Smooth muscle cell of the brain vasculature (primary cell): Measurements from ENCODE around the gene LY6G6F.
A peak's percentile ranks its signal among the peaks of the same experiment; 100 is the strongest.
"Not testable (repeated sequence)": the region's sequence is repeated elsewhere in the genome, so short reads cannot be mapped to it uniquely, and the experiment has no call there.

Experiments used
- DNase-seq: peaks from one replicate; pipeline ENCODE4 v3.0.0-alpha.2; 2012; ENCODE audit warnings: low read depth, low spot score

LY6G6F gene

DNA sequence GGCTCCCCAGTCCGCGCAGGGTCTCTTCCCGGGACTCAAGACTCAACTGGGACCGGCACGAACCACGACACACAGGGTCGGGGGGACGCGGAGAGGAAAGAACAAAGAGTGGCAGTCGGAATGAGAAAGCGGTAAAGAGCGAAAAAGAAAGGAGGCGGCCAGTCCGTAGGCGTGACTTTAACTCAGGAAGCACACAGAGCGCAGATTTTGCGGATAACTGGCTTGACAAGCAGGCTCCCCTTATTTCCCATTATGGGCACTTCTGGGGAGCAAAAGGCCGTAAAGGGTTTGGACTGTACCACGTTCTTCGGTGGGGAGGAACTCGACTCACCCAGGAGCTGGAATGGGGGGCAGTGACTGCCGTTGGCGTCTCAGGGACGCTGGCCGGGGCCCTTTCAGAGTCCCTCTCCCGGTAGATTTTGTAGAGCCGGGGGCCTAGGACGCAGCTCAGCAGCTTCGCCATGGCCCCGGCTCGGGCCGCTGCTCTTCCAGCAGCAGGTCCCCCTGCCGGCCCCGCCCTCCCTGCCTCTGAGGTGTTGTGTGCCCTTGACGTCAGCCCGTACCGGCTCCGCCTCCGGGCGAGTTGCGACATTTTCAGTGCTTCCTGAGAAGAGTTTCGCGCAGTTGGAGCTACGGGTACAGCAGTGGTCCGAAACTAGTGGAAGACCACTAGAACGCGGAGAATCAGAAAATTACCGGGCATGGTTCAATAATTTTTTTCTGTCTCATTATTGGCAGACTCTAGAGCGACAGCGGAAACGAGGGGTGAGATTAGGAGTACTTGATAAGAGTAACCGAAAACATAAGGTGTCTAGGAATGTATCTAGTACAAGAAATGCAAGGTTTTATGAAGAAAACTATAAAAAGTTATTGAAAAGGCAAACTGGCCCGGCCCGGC is 3.6 kb upstream of the LY6G6F start, which contains the start of gene ABHD16A:
TSS of gene ABHD16A (minus strand) at position 506 of the 898 bp plus-strand sequence. CDS start at position 463, 43 bp downstream.
- DNase-seq, result peak; percentile 99

DNA sequence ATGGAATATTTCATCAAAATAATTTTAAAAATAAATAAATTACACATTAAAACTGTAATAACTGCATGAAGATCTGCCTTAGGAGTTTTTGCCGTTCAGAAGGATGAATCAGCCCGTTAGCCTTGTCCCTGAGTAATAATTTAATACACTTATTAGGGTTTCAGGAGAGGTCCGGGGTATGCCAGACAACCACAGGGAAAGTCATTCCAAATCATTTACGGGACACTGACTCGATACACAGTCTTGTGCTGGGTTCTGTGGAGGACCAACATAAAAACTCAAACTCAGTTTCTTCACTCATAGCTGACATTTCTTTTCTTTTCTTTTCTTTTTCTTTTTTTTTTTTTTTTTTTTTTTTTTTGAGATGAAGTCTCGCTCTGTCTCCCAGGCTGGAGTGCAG is 735 bp upstream of the LY6G6F start:
- DNase-seq, result no peak

DNA sequence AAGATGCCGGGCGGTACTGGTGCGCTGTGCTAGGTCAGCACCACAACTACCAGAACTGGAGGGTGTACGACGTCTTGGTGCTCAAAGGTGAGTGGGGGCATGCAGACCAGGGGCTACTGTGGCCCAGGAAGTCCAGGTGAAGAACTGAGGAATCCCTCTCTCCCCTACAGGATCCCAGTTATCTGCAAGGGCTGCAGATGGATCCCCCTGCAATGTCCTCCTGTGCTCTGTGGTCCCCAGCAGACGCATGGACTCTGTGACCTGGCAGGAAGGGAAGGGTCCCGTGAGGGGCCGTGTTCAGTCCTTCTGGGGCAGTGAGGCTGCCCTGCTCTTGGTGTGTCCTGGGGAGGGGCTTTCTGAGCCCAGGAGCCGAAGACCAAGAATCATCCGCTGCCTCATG is 1.0 kb downstream of the LY6G6F start:
- no peak for DNase-seq

- no peak for DNase-seq
These were observed 1.6 kb downstream of the LY6G6F start for GRCh38 chr6:31708224-31708623.

DNA sequence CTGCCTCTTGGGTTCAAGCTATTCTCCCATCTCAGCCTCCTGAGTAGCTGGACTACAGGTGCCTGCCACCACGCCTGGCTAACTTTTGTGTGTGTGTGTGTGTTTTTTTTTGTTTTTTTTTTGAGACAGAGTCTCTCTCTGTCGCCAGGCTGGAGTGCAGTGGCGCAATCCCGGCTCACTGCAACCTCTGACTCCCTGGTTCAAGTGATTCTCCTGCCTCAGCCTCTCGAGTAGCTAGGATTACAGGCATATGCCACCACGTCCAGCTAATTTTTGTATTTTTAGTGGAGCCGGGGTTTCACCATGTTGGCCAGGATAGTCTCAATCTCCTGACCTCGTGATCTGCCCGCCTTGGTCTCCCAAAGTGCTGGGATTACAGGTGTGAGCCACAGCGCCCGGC is 2.5 kb downstream of the LY6G6F start:
- DNase-seq, result not testable (repeated sequence)

GRCh38 chr6:31710523-31711219 is 4.0 kb downstream of the LY6G6F start:
- no peak for DNase-seq

- DNase-seq, result no peak
These were observed 4.6 kb downstream of the LY6G6F start for GRCh38 chr6:31711233-31711632.

- no peak for DNase-seq
These were observed 5.6 kb downstream of the LY6G6F start for GRCh38 chr6:31712296-31712695.

- no peak for DNase-seq
These were observed 6.8 kb downstream of the LY6G6F start for GRCh38 chr6:31713465-31713864.

DNA sequence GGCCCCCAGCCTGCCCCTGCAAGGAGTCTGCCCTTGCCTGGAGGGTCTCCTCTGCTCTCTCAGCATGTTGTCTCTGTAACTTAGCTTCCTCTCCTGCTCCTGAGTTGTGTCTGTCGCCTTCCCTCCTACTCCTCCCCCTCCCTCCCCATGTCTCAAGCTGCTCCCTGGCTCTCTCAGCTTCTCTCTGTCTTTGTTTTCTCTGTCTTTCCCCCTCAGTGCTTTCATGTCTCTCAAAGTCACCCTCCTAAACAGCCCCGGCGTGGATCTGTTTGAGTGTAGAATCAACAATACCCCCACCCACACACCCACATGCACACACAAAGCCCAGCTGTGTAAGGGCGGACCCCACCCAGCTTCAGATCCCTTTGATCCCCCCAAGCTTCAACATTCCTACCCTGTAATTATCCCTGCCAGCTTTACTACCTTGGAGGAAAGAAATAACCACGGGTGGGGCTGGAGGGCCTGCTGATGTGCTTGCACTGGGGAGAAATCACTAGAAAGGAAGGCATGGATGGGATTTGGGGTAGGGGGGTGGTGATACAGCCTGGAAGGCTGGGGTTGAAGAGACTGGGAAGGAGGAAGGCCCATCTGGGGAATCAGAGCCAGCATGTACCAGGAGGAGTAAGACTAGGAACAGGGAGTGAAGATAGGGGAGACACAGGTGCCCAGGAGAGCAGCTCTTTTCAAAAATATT is 7.5 kb downstream of the LY6G6F start:
- no peak for DNase-seq

- DNase-seq, result no peak
These were observed 8.6 kb downstream of the LY6G6F start, which contains the start of gene LY6G6D for GRCh38 chr6:31715022-31715958. TSS of gene LY6G6D (plus strand) at chr6:31715348. CDS start at chr6:31715356, 8 bp downstream.

DNA sequence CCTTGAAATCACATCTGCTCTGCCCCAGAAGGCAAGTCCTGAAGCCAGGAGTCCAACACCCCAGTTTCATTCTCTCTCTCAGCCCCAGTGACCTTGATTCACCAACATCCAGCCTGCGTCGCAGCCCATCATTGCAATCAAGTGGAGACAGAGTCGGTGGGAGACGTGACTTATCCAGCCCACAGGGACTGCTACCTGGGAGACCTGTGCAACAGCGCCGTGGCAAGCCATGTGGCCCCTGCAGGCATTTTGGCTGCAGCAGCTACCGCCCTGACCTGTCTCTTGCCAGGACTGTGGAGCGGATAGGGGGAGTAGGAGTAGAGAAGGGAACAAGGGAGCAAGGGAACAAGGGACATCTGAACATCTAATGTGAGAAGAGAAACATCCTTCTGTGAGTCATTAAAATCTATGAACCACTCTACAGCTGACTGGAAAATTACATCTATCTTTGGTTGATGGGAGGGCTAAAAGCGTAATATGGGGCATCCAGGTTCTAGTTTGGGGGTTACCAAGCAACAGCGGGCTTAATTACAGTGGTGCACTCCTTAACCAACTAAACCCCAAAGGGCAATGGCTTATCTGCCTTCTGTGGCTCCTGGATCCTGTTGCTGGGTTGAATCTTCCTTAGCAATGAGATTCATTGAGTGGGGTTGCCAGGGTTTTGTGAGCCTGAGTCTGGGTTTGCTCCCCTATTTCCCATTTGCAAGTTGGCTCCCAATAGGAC is 11.0 kb downstream of the LY6G6F start:
- no peak for DNase-seq

- no peak for DNase-seq
These were observed 11.6 kb downstream of the LY6G6F start for GRCh38 chr6:31718265-31718664.

- no peak for DNase-seq
These were observed 12.3 kb downstream of the LY6G6F start for GRCh38 chr6:31719001-31719400.

- no peak for DNase-seq
These were observed 13.6 kb downstream of the LY6G6F start for GRCh38 chr6:31720196-31720770.

DNA sequence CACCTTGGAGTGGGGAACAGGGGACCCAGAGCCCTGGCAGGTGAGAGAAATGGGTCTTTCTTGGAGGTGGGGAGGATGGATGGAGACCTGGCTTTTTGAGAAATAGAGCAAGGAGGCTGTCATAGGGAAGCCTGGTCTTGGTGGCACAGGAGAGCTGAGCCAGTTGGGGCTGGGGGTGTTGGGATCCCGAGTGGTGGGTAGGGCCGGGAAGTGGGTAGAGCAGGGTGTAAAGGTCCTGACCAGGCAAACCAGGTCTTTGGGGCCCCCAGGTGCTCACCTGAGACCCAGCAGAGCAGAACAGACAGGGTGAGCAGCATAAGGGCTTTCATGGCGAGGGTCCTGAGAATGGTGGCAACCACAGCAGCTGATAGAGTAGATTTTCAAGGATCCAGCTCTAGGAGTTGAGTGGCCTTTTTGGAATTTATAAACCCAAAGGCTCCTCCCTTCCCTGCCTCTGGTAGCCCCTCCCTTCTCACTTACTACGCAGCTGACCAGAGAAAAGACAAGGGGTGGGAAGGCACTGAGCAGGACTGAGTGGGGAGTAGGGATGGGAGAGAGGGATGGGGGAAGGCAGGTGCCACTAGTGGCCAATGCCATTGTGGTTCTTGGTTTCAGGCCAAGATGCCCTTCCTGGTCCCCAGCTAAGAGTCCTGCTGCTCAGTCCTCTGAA is 14.8 kb downstream of the LY6G6F start, which contains the start of gene LY6G6C:
TSS of gene LY6G6C (minus strand) at position 396 of the 670 bp plus-strand sequence. CDS start at position 329, 67 bp downstream.
- DNase-seq, result no peak

DNA sequence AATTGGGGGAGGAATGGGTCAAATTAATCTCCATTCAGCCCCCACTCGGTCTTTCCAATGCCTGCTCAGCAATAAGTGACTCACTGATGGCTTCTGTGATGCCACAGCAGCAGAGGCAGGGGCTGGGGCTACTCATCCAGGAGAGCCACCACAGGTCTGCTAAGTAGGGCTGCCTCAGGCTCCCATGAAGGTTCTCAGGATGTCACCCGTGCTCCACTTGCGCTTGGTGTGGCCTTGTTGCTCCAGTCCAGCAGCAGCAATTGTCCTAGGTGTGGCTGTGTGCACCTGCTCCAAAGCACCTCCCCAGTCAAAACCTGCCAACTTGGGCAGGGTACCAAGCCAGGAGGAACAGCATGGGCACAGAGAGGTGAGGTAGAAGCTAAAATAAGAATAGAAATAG is 15.5 kb downstream of the LY6G6F start:
- no peak for DNase-seq

DNA sequence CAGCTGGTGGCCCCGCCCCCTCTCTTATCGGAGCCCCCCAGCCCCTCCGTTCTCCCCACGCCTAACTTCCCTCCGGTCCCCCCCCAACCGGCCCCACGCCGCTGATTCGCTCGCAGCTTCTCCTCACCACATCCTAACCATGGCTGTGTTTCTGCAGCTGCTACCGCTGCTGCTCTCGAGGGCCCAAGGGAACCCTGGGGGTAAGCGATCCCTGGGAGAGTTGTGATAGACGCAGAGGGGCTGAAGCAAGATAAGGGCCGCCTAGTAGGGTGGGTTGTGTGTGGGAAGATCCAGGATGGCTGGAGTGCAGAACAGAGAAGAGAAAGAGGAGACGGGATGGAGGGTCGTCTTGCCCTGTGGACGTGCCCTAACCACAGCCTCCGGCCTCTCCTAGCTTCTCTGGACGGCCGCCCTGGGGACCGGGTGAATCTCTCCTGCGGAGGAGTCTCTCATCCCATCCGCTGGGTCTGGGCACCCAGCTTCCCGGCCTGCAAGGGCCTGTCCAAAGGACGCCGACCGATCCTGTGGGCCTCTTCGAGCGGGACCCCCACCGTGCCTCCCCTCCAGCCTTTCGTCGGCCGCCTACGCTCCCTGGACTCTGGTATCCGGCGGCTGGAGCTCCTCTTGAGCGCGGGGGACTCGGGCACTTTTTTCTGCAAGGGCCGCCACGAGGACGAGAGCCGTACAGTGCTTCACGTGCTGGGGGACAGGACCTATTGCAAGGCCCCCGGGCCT is 16.7 kb downstream of the LY6G6F start, which contains the start of gene MPIG6B:
TSS of gene MPIG6B (plus strand) at position 129 of the 735 bp plus-strand sequence. CDS start at position 140, 11 bp downstream.
- DNase-seq, result no peak
